ENCODE data around the gene CACNA2D2.

The CACNA2D2 gene

GRCh38 chr3:50383750-50384149, 119.7 kb downstream of the CACNA2D2 start:
- DNase-seq (ENCODE audit: extremely low read depth, low read depth): no peak
- TF ChIP-seq, protein P1, sequence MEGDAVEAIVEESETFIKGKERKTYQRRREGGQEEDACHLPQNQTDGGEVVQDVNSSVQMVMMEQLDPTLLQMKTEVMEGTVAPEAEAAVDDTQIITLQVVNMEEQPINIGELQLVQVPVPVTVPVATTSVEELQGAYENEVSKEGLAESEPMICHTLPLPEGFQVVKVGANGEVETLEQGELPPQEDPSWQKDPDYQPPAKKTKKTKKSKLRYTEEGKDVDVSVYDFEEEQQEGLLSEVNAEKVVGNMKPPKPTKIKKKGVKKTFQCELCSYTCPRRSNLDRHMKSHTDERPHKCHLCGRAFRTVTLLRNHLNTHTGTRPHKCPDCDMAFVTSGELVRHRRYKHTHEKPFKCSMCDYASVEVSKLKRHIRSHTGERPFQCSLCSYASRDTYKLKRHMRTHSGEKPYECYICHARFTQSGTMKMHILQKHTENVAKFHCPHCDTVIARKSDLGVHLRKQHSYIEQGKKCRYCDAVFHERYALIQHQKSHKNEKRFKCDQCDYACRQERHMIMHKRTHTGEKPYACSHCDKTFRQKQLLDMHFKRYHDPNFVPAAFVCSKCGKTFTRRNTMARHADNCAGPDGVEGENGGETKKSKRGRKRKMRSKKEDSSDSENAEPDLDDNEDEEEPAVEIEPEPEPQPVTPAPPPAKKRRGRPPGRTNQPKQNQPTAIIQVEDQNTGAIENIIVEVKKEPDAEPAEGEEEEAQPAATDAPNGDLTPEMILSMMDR (IDR thresholded peaks at IDR 0.05; ENCODE audit: low read depth, low read length, missing control alignments): no peak
- no peak overlapping the region for H3K4me3 ChIP-seq (replicated peaks; ENCODE audit: low read depth, low read length)

- TF ChIP-seq, protein P1 (IDR thresholded peaks at IDR 0.05; ENCODE audit: low read depth, low read length, missing control alignments): no peak
- DNase-seq (ENCODE audit: extremely low read depth, low read depth): no peak
These were observed 120.7 kb downstream of the CACNA2D2 start for GRCh38 chr3:50382722-50383121.

DNA sequence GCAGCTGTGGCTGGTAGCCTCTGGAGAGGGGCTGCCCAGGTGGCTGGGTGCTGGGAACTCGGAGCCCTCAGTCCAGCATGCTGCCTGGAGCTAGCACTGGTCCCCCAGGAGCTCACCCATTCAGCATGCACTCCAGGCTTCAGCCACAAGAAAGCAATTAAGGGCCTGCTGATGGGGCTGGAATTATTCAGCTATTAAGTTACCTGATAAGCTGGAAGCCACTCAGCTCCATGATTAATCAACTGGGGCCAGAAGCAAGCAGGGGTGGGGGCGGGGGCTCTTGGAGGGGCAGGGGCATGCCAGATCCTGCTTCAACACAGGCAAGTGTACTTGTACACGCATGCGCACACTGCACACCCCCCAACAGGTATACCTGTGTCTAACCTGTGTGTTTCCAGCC, 122.1 kb downstream of the CACNA2D2 start:
- DNase-seq (ENCODE audit: extremely low read depth, low read depth): no peak
- TF ChIP-seq, protein P1 (IDR thresholded peaks at IDR 0.05; ENCODE audit: low read depth, low read length, missing control alignments): no peak

More at GRCh38 chr3:50382722-50383121, 120.7 kb downstream of the CACNA2D2 start:
- no peak overlapping the region for H3K4me3 ChIP-seq (replicated peaks; ENCODE audit: low read depth, low read length)

GRCh38 chr3:50380405-50381085, 122.9 kb downstream of the CACNA2D2 start:
- TF ChIP-seq, protein P1 (IDR thresholded peaks at IDR 0.05; ENCODE audit: low read depth, low read length, missing control alignments): no peak
- DNase-seq (ENCODE audit: extremely low read depth, low read depth): no peak
- no peak overlapping the region for H3K4me3 ChIP-seq (replicated peaks; ENCODE audit: low read depth, low read length)

More for the DNA sequence above, 122.1 kb downstream of the CACNA2D2 start:
- H3K4me3 ChIP-seq (replicated peaks; ENCODE audit: low read depth, low read length): no peak overlapping the region

- DNase-seq (ENCODE audit: extremely low read depth, low read depth): no peak
- TF ChIP-seq, protein P1 (IDR thresholded peaks at IDR 0.05; ENCODE audit: low read depth, low read length, missing control alignments): no peak
These were observed 124.7 kb downstream of the CACNA2D2 start for GRCh38 chr3:50378757-50379156.

GRCh38 chr3:50378024-50378423, 125.4 kb downstream of the CACNA2D2 start:
- TF ChIP-seq, protein P1 (IDR thresholded peaks at IDR 0.05; ENCODE audit: low read depth, low read length, missing control alignments): no peak
- DNase-seq (ENCODE audit: extremely low read depth, low read depth): no peak
- no peak overlapping the region for H3K4me3 ChIP-seq (replicated peaks; ENCODE audit: low read depth, low read length)

More at GRCh38 chr3:50378757-50379156, 124.7 kb downstream of the CACNA2D2 start:
- no peak overlapping the region for H3K4me3 ChIP-seq (replicated peaks; ENCODE audit: low read depth, low read length)
